Measurements from ENCODE around the gene SDHA. TPM values are rescaled to one million over a fixed set of nuclear protein-coding genes. Genes with fewer than 3 reads are reported as not detected.

The SDHA gene
- total and polyA plus RNA-seq, 2 of the 8 experiments (the other 6 are each of a cell fraction or from before 2014, with no cell fraction given): 59.7 to 87.3 TPM

GRCh38 chr5:278646-279045, 60.5 kb downstream of the SDHA start:
- H3K4me1 ChIP-seq (replicated peaks in 1 of 4; ENCODE audit: control insufficient read depth in 3 of 4, insufficient read depth in 4 of 4, low read length in 3 of 4): no peaks in the 10 kb centered on the region
- no peaks in the 10 kb centered on the region for H3K23me2 ChIP-seq (ENCODE audit: low read depth, low read length)
- H2AFZ ChIP-seq (ENCODE audit: low read length): no peak overlapping the region
- H3K4me3 ChIP-seq (ENCODE audit: extremely low read depth in 1 of 4, insufficient read depth in 2 of 4, low read depth in 3 of 4, low read length in 4 of 4): no peak overlapping the region
- no peak overlapping the region for H3K23ac ChIP-seq (ENCODE audit: insufficient read length)
- H2BK5ac ChIP-seq (ENCODE audit: low read depth, low read length): no peak overlapping the region
- no peak overlapping the region for H2BK120ac ChIP-seq (replicated peaks; ENCODE audit: low read depth, low read length)
- DNase-seq (ENCODE audit: low read depth in 1 of 2, low spot score in 2 of 2): no peak
- H3K18ac ChIP-seq (ENCODE audit: extremely low read depth, low read length): no peak overlapping the region
- no peak for TF ChIP-seq CREB1 (IDR thresholded peaks at IDR 0.05)
- TF ChIP-seq SIRT6 (IDR thresholded peaks at IDR 0.05; ENCODE audit: low read length): no peak
- no peak for TF ChIP-seq PHF8 (conservative IDR thresholded peaks at IDR 0.05; ENCODE audit: low read depth, low read length)
- no peak for TF ChIP-seq TAF7 (optimal IDR thresholded peaks at IDR 0.05; ENCODE audit: borderline replicate concordance, low read depth, low read length)
- TF ChIP-seq BRCA1 (IDR thresholded peaks at IDR 0.05; ENCODE audit: low read depth, low read length): no peak
- TF ChIP-seq GABPA (IDR thresholded peaks at IDR 0.05; ENCODE audit: borderline replicate concordance, insufficient read depth, low read length): no peak
- TF ChIP-seq TAF1 (IDR thresholded peaks at IDR 0.05; ENCODE audit: low read depth, low read length): no peak
- no peak for TF ChIP-seq CBX5 (IDR thresholded peaks at IDR 0.05; ENCODE audit: low read depth, low read length)
- TF ChIP-seq KDM4A (IDR thresholded peaks at IDR 0.05; ENCODE audit: low read depth, low read length, severe bottlenecking): no peak
- TF ChIP-seq NRF1 (IDR thresholded peaks at IDR 0.05; ENCODE audit: low read depth, low read length): no peak
- TF ChIP-seq ATF3 (IDR thresholded peaks at IDR 0.05; ENCODE audit: insufficient read depth, low read depth, low read length): no peak
- TF ChIP-seq FOSL1 (IDR thresholded peaks at IDR 0.05; ENCODE audit: insufficient read depth, low read depth, low read length): no peak
- no peak for TF ChIP-seq SP1 (IDR thresholded peaks at IDR 0.05; ENCODE audit: low read depth, low read length)
- no peak for TF ChIP-seq CHD1 (IDR thresholded peaks at IDR 0.05; ENCODE audit: low read depth, low read length)
- TF ChIP-seq BACH1 (IDR thresholded peaks at IDR 0.05; ENCODE audit: low read length): no peak
- TF ChIP-seq SP2 (IDR thresholded peaks at IDR 0.05; ENCODE audit: low read length): no peak
- H3K14ac ChIP-seq (ENCODE audit: insufficient read length): no peak overlapping the region
- no peak overlapping the region for H3K4ac ChIP-seq (replicated peaks; ENCODE audit: insufficient read length, low read depth, low read length)
- H3K56ac ChIP-seq (replicated peaks; ENCODE audit: insufficient read length, low read depth, low read length): no peak overlapping the region
- no peak for FAIRE-seq
- no peak overlapping the region for H2BK20ac ChIP-seq (ENCODE audit: low read length)
- no peaks in the 10 kb centered on the region for H3K27me3 ChIP-seq (replicated peaks in 1 of 4; ENCODE audit: control insufficient read depth in 3 of 4, extremely low read depth in 1 of 4, insufficient read depth in 3 of 4, low read length in 3 of 4)
- H2AK5ac ChIP-seq (ENCODE audit: low read depth, low read length): no peak overlapping the region
- H3K4me2 ChIP-seq (ENCODE audit: insufficient read depth in 1 of 2, low read depth in 2 of 2, low read length in 2 of 2): no peak overlapping the region
- peaks cover 0 to 67% of the 10 kb centered on the region in 2 experiments; a peak in 3 of 4 replicates for H3K79me2 ChIP-seq (ENCODE audit: control insufficient read depth in 1 of 2, insufficient read depth in 2 of 2, low read length in 2 of 2)
- POLR2A ChIA-PET (ENCODE audit: partially characterized antibody): interaction anchor here (0.7 to 1.8 kb wide), 2 partner anchors 9 to 499 kb away, joined by 3 to 4 read pairs; no protein-coding TSS in a partner anchor
- H3K9ac ChIP-seq (replicated peaks in 1 of 4; ENCODE audit: extremely low read depth in 1 of 4, low read depth in 3 of 4, low read length in 3 of 4): no peak overlapping the region
- no peak overlapping the region for H2BK12ac ChIP-seq (ENCODE audit: low read depth, low read length)
- H4K91ac ChIP-seq (replicated peaks; ENCODE audit: insufficient read length, low read length): no peak overlapping the region
- no peaks in the 10 kb centered on the region for H4K20me1 ChIP-seq (replicated peaks in 1 of 2; ENCODE audit: control insufficient read depth in 1 of 2, insufficient read depth in 2 of 2, low read length in 2 of 2)
- no peak overlapping the region for H4K8ac ChIP-seq (ENCODE audit: extremely low read depth, insufficient read depth, low read length)
- WGBS, 2 experiments (ENCODE audit: extremely low coverage in 1 of 2, insufficient coverage in 1 of 2, insufficient read length in 1 of 2, insufficient replicate concordance in 2 of 2, low coverage in 1 of 2, low lambda C conversion rate in 2 of 2, missing lambda C conversion rate in 1 of 2): 89% methylated on average over 3 of the region's 9 CpGs; no CpG with 5 or more reads in 1 of the 2 experiments
- H3K9me3 ChIP-seq (ENCODE audit: insufficient read depth in 2 of 2, low read depth in 1 of 2, low read length in 1 of 2): peaks cover 14 to 18% of the 10 kb centered on the region in 2 experiments; a peak in 3 of 4 replicates
- H4K5ac ChIP-seq (ENCODE audit: insufficient read length, low read depth, low read length): no peak overlapping the region
- no peak overlapping the region for H2BK15ac ChIP-seq (ENCODE audit: low read length)
- no peak overlapping the region for H3K27ac ChIP-seq (ENCODE audit: low read depth, low read length)
- CTCF ChIA-PET (ENCODE audit: partially characterized antibody): no interaction called here
- H3K79me1 ChIP-seq (ENCODE audit: low read depth, low read length): peaks cover 11% of the 10 kb centered on the region
- H3K36me3 ChIP-seq (ENCODE audit: control insufficient read depth in 2 of 4, insufficient read depth in 4 of 4, low read length in 3 of 4): peaks cover 2 to 18% (median 9%) of the 10 kb centered on the region in 4 experiments; a peak in 5 of 8 replicates
